BLaER1 treated with 17β-estradiol and CSF1 and Interleukin-3, amounts not matched to agents 10 nM and 100 nM (cell line): Measurements from ENCODE around the gene TUBA1B.

Experiments
- H3K27ac ChIP-seq, 11 experiments: shearing (Covaris generic); formaldehyde crosslinking; 2 replicates each; pipeline ENCODE4 v1.8.1; 2022
- H3K27me3 ChIP-seq, 11 experiments: shearing (Covaris generic); formaldehyde crosslinking; 2 replicates each; pipeline ENCODE4 v1.8.1; 2022
- H3K36me3 ChIP-seq, 11 experiments: shearing (Covaris generic); formaldehyde crosslinking; 2 replicates each; pipeline ENCODE4 v1.8.1; 2022
- H3K4me1 ChIP-seq, 10 experiments: shearing (Covaris generic); formaldehyde crosslinking; 2 replicates each; pipeline ENCODE4 v1.8.1; 2022
- H3K4me2 ChIP-seq, 11 experiments: shearing (Covaris generic); formaldehyde crosslinking; 2 replicates each; pipeline ENCODE4 v1.8.1; 2022
- H3K4me3 ChIP-seq, 10 experiments: shearing (Covaris generic); formaldehyde crosslinking; 2 replicates each; pipeline ENCODE4 v1.8.1; 2022
- H3K9ac ChIP-seq, 11 experiments: shearing (Covaris generic); formaldehyde crosslinking; 2 replicates each; pipeline ENCODE4 v1.8.1; 2022
- H3K9me3 ChIP-seq, 11 experiments: shearing (Covaris generic); formaldehyde crosslinking; replicated peaks in 1 of 11; 2 replicates each; pipeline ENCODE4 v1.8.1; 2022
- H4K20me1 ChIP-seq, 11 experiments: shearing (Covaris generic); formaldehyde crosslinking; 2 replicates each; pipeline ENCODE4 v1.8.1; 2022
- Cebpa-rat ChIP-seq, 11 experiments: shearing (Covaris generic); IDR thresholded peaks; 2 replicates each; pipeline ENCODE4 v1.8.1; 2022

The TUBA1B gene

GRCh38 chr12:49091056-49091835, 39.9 kb downstream of the TUBA1B start:
- Histone ChIP-seq H3K4me1 (peaks cover 45 to 73% (median 60%) of the 10 kb centered on the region in 10 experiments), H3K4me3 (peak overlapping the region; percentile 39 to 67 (median 48)), H3K4me2 (peak overlapping the region; percentile 93 to 100 (median 97)), H3K36me3 (peaks cover 5 to 12% (median 9%) of the 10 kb centered on the region in 11 experiments), H3K27me3 (peaks cover 80 to 85% (median 80%) of the 10 kb centered on the region in 11 experiments), H4K20me1 (peaks cover 6 to 78% (median 73%) of the 10 kb centered on the region in 11 experiments; a peak in 20 of 22 replicates), H3K9me3 (no peaks in the 10 kb centered on the region), H3K9ac (peak overlapping the region in 2 of 11 experiments; percentile 28 to 50; a peak in 1 of 22 replicates), H3K27ac (no peak overlapping the region)
- no peak for TF ChIP-seq Cebpa-rat (IDR thresholded peaks at IDR 0.05)

- peaks cover 68 to 74% (median 69%) of the 10 kb centered on the region in 11 experiments for H3K27me3 ChIP-seq
- H3K4me1 ChIP-seq, result peaks cover 45 to 73% (median 59%) of the 10 kb centered on the region in 10 experiments
- H3K36me3 ChIP-seq, result peaks cover 0 to under 1% (median 0%) of the 10 kb centered on the region in 11 experiments; a peak in 1 of 22 replicates
- peaks cover 0 to 67% (median 64%) of the 10 kb centered on the region in 11 experiments; a peak in 20 of 22 replicates for H4K20me1 ChIP-seq
- H3K9ac ChIP-seq, result peak overlapping the region in 10 of 11 experiments; percentile 12 to 59 (median 38); a peak in 13 of 22 replicates
- TF ChIP-seq Cebpa-rat (IDR thresholded peaks at IDR 0.05), result no peak
- no peaks in the 10 kb centered on the region for H3K9me3 ChIP-seq
- peak overlapping the region; percentile 49 to 72 (median 59) for H3K4me3 ChIP-seq
- peak overlapping the region in 1 of 11 experiments; percentile 17; a peak in 1 of 22 replicates for H3K27ac ChIP-seq
- H3K4me2 ChIP-seq, result peak overlapping the region; percentile 93 to 100 (median 97)
Measured at GRCh38 chr12:49089821-49090773, 41.1 kb downstream of the TUBA1B start.

GRCh38 chr12:49088932-49089330, 42.3 kb downstream of the TUBA1B start:
- H3K36me3 ChIP-seq, result no peaks in the 10 kb centered on the region

GRCh38 chr12:49088150-49088931, 42.9 kb downstream of the TUBA1B start:
- H3K27me3 ChIP-seq, result peaks cover 50 to 56% (median 51%) of the 10 kb centered on the region in 11 experiments
- H3K9ac ChIP-seq, result no peak overlapping the region; a peak in 1 of 22 replicates
- H3K27ac ChIP-seq, result no peak overlapping the region
- H4K20me1 ChIP-seq, result peaks cover 0 to 50% (median 47%) of the 10 kb centered on the region in 11 experiments; a peak in 18 of 22 replicates
- no peaks in the 10 kb centered on the region for H3K36me3 ChIP-seq
- H3K4me3 ChIP-seq, result peak overlapping the region in 2 of 10 experiments; percentile 36 to 41; a peak in 4 of 20 replicates
- no peak for TF ChIP-seq Cebpa-rat (IDR thresholded peaks at IDR 0.05)
- peaks cover 35 to 56% (median 48%) of the 10 kb centered on the region in 10 experiments for H3K4me1 ChIP-seq
- H3K9me3 ChIP-seq, result peaks cover 0 to 6% (median 0%) of the 10 kb centered on the region in 11 experiments; a peak in 3 of 22 replicates
- H3K4me2 ChIP-seq, result peak overlapping the region; percentile 16 to 100 (median 79); a peak in 21 of 22 replicates

More at GRCh38 chr12:49088932-49089330, 42.3 kb downstream of the TUBA1B start:
- Histone ChIP-seq H3K4me3 (no peak overlapping the region; a peak in 1 of 20 replicates), H3K27ac (no peak overlapping the region), H3K27me3 (peaks cover 56 to 62% (median 57%) of the 10 kb centered on the region in 11 experiments), H3K4me2 (peak overlapping the region in 9 of 11 experiments; percentile 16 to 100 (median 82); a peak in 13 of 22 replicates), H3K4me1 (peaks cover 38 to 62% (median 50%) of the 10 kb centered on the region in 10 experiments), H4K20me1 (peaks cover 0 to 56% (median 53%) of the 10 kb centered on the region in 11 experiments; a peak in 18 of 22 replicates), H3K9me3 (peaks cover 0 to 6% (median 0%) of the 10 kb centered on the region in 11 experiments; a peak in 3 of 22 replicates), H3K9ac (no peak overlapping the region)
- TF ChIP-seq Cebpa-rat (IDR thresholded peaks at IDR 0.05), result no peak

- H3K27ac ChIP-seq, result no peak overlapping the region
Measured at GRCh38 chr12:49086116-49086515, 45.1 kb downstream of the TUBA1B start.

GRCh38 chr12:49084438-49084837, 46.8 kb downstream of the TUBA1B start:
- no peak for TF ChIP-seq Cebpa-rat (IDR thresholded peaks at IDR 0.05)
- Histone ChIP-seq H3K9ac (no peak overlapping the region), H3K4me1 (peaks cover under 1 to 21% (median 15%) of the 10 kb centered on the region in 10 experiments; a peak in 16 of 20 replicates), H3K27me3 (peaks cover 11 to 17% (median 12%) of the 10 kb centered on the region in 11 experiments), H3K4me2 (no peak overlapping the region), H3K36me3 (no peaks in the 10 kb centered on the region), H3K9me3 (peaks cover 0 to 6% (median 0%) of the 10 kb centered on the region in 11 experiments; a peak in 3 of 22 replicates), H3K27ac (no peak overlapping the region), H3K4me3 (no peak overlapping the region), H4K20me1 (peaks cover 0 to 11% (median 9%) of the 10 kb centered on the region in 11 experiments; a peak in 11 of 22 replicates)

More at GRCh38 chr12:49086116-49086515, 45.1 kb downstream of the TUBA1B start:
- no peak for TF ChIP-seq Cebpa-rat (IDR thresholded peaks at IDR 0.05)
- Histone ChIP-seq H3K4me1 (peaks cover 17 to 37% (median 31%) of the 10 kb centered on the region in 10 experiments), H3K27me3 (peaks cover 28 to 34% (median 29%) of the 10 kb centered on the region in 11 experiments), H3K9me3 (peaks cover 0 to 6% (median 0%) of the 10 kb centered on the region in 11 experiments; a peak in 3 of 22 replicates), H3K36me3 (no peaks in the 10 kb centered on the region), H4K20me1 (peaks cover 0 to 28% (median 26%) of the 10 kb centered on the region in 11 experiments; a peak in 16 of 22 replicates), H3K4me2 (no peak overlapping the region), H3K9ac (peak overlapping the region in 1 of 11 experiments; percentile 42; a peak in 2 of 22 replicates), H3K4me3 (no peak overlapping the region)

GRCh38 chr12:49079793-49080192, 51.4 kb downstream of the TUBA1B start:
- no peak for TF ChIP-seq Cebpa-rat (IDR thresholded peaks at IDR 0.05)
- no peaks in the 10 kb centered on the region for H3K27me3 ChIP-seq
- H3K4me3 ChIP-seq, result no peak overlapping the region
- H4K20me1 ChIP-seq, result no peaks in the 10 kb centered on the region
- H3K9ac ChIP-seq, result no peak overlapping the region
- H3K27ac ChIP-seq, result no peak overlapping the region
- H3K36me3 ChIP-seq, result no peaks in the 10 kb centered on the region
- peaks cover 0 to 6% (median 0%) of the 10 kb centered on the region in 11 experiments; a peak in 3 of 22 replicates for H3K9me3 ChIP-seq
- no peaks in the 10 kb centered on the region for H3K4me1 ChIP-seq
- no peak overlapping the region for H3K4me2 ChIP-seq
